OCI-LY7 (cell line): Measurements from ENCODE around the gene CCDC185.

ENCODE experiments used
- CTCF ChIP-seq: fragments of 200-600 bp; sonication (generic); conservative IDR thresholded peaks from 2 replicates; pipeline ENCODE4 v1.5.1; 2014; ENCODE audit warnings: mild to moderate bottlenecking, antibody characterized with exemption, low read length, moderate library complexity, mixed read lengths
- EZH2phosphoT487 ChIP-seq: fragments of 200-600 bp; sonication (generic); IDR thresholded peaks from 2 replicates; pipeline ENCODE4 v1.6.1; 2018; ENCODE audit warnings: low read depth, borderline replicate concordance, mild to moderate bottlenecking, mixed run types, antibody characterized with exemption, low read length, moderate library complexity, mixed read lengths

- TF ChIP-seq CTCF (no peak), EZH2phosphoT487 (no peak)
Observed at GRCh38 chr1:223345720-223346119, 47.5 kb upstream of the CCDC185 start.
